ENCODE results near the gene ZNF45.

- TF ChIP-seq CTCF (conservative IDR thresholded peaks at IDR 0.05; ENCODE audit: low read depth, low read length) (no peak), CEBPB (IDR thresholded peaks at IDR 0.05; ENCODE audit: low read depth, low read length) (no peak), SMC3 (IDR thresholded peaks at IDR 0.05; ENCODE audit: low read depth, low read length) (no peak), ELK1 (IDR thresholded peaks at IDR 0.05; ENCODE audit: borderline replicate concordance, low read depth, low read length) (no peak), MXI1 (IDR thresholded peaks at IDR 0.05; ENCODE audit: borderline replicate concordance, low read depth, low read length) (no peak), USF2 (IDR thresholded peaks at IDR 0.05; ENCODE audit: low read depth, low read length) (no peak), RCOR1 (IDR thresholded peaks at IDR 0.05; ENCODE audit: insufficient replicate concordance, low read length) (no peak)
Observed at GRCh38 chr19:43960411-43960810, 25.3 kb upstream of the ZNF45 start.
